Chondrocyte (in vitro differentiated cells): ENCODE measurements around the gene FARP1. TPM values are rescaled to one million over a fixed set of nuclear protein-coding genes. Genes with fewer than 3 reads are reported as not detected.

Experiments used
- DNase-seq: peaks from one replicate; pipeline ENCODE4 v3.0.0; 2021; ENCODE audit warnings: mixed read lengths, low spot score
- H3K27ac Mint-ChIP-seq: one replicate; pipeline ENCODE4 v1.8.0; 2021; ENCODE audit warnings: mild to moderate bottlenecking, moderate library complexity, mixed read lengths; ENCODE audit not compliant: unreplicated experiment
- H3K27me3 Mint-ChIP-seq: 2 replicates; pipeline ENCODE4 v1.8.0; 2021; ENCODE audit warnings: low read depth, mixed read lengths
- H3K36me3 Mint-ChIP-seq: 2 replicates; pipeline ENCODE4 v1.8.0; 2021; ENCODE audit warnings: low read depth, mixed read lengths
- H3K4me1 Mint-ChIP-seq: 2 replicates; pipeline ENCODE4 v1.8.0; 2021; ENCODE audit warnings: low read depth, mild to moderate bottlenecking, mixed read lengths
- H3K4me3 Mint-ChIP-seq: one replicate; pipeline ENCODE4 v1.8.0; 2021; ENCODE audit warnings: mild to moderate bottlenecking, moderate library complexity, mixed read lengths; ENCODE audit not compliant: unreplicated experiment
- H3K9me3 Mint-ChIP-seq: 2 replicates; pipeline ENCODE4 v1.8.0; 2021; ENCODE audit warnings: low read depth, mixed read lengths
- CTCF ChIP-seq: fragments of 200-600 bp; sonication (generic); IDR thresholded peaks from 2 replicates; pipeline ENCODE4 v1.5.0; 2021; ENCODE audit warnings: antibody characterized with exemption, mild to moderate bottlenecking, moderate library complexity
- long read RNA-seq: library from polyadenylated mRNA; stranded (forward); transcript quantifications from one replicate; pipeline ENCODE4 v2.0.0, GENCODE V29; 2021
- total RNA-seq: library from RNA; stranded (reverse); gene quantifications from 3 replicates; pipeline ENCODE4 v1.2.1, GENCODE V29; 2021

FARP1 gene
- 237 to 331 TPM (median 328 TPM) in 3 replicates for total RNA-seq
- long read RNA-seq, full-length matches to known transcripts, result 487 of 662 reads
- long read RNA-seq, partial matches to known transcripts, result 98 of 662 reads
- long read RNA-seq, other reads (novel, unspliced or antisense), result 77 of 662 reads

GRCh38 chr13:98142380-98143156, at the start of gene FARP1:
TSS of gene FARP1 (plus strand) at chr13:98143094. CDS start at chr13:98213243, 70,149 bp downstream.
- H3K27ac Mint-ChIP-seq, result peak within 1 kb of the TSS; percentile 78
- DNase-seq, result peak; percentile 91
- peak; percentile 74 for TF ChIP-seq CTCF
- H3K36me3 Mint-ChIP-seq, result no peaks in the 10 kb centered on the region
- H3K4me3 Mint-ChIP-seq, result peak within 1 kb of the TSS; percentile 97
- H3K4me1 Mint-ChIP-seq, result peaks cover 35% of the 10 kb centered on the region
- H3K9me3 Mint-ChIP-seq, result no peaks in the 10 kb centered on the region
- no peaks in the 10 kb centered on the region for H3K27me3 Mint-ChIP-seq

GRCh38 chr13:98094678-98095266, 48.1 kb upstream of the FARP1 start:
- H3K4me3 Mint-ChIP-seq, result no peak overlapping the region
- no peak overlapping the region for H3K27ac Mint-ChIP-seq
- no peak for DNase-seq
- no peak for TF ChIP-seq CTCF
- peaks cover 2% of the 10 kb centered on the region for H3K36me3 Mint-ChIP-seq
- no peaks in the 10 kb centered on the region for H3K27me3 Mint-ChIP-seq
- peaks cover 11% of the 10 kb centered on the region for H3K9me3 Mint-ChIP-seq
- peaks cover 25% of the 10 kb centered on the region for H3K4me1 Mint-ChIP-seq

- Mint-ChIP-seq H3K27ac (peak overlapping the region; percentile 72), H3K36me3 (no peaks in the 10 kb centered on the region), H3K4me1 (peaks cover 23% of the 10 kb centered on the region)
These were observed 46.8 kb upstream of the FARP1 start for GRCh38 chr13:98096059-98096458.

GRCh38 chr13:98097749-98098148, 45.1 kb upstream of the FARP1 start:
- Mint-ChIP-seq H3K4me3 (no peak overlapping the region), H3K36me3 (no peaks in the 10 kb centered on the region), H3K27ac (peak overlapping the region; percentile 2), H3K27me3 (no peaks in the 10 kb centered on the region), H3K9me3 (peaks cover 1% of the 10 kb centered on the region), H3K4me1 (peaks cover 23% of the 10 kb centered on the region)
- DNase-seq, result no peak
- TF ChIP-seq CTCF, result no peak

More at GRCh38 chr13:98096059-98096458, 46.8 kb upstream of the FARP1 start:
- no peak for DNase-seq
- TF ChIP-seq CTCF, result no peak
- peaks cover 3% of the 10 kb centered on the region for H3K9me3 Mint-ChIP-seq
- no peak overlapping the region for H3K4me3 Mint-ChIP-seq
- H3K27me3 Mint-ChIP-seq, result no peaks in the 10 kb centered on the region

- Mint-ChIP-seq H3K4me3 (no peak overlapping the region), H3K27ac (peak overlapping the region; percentile 45), H3K9me3 (no peaks in the 10 kb centered on the region), H3K36me3 (no peaks in the 10 kb centered on the region), H3K4me1 (peaks cover 23% of the 10 kb centered on the region), H3K27me3 (no peaks in the 10 kb centered on the region)
- DNase-seq, result no peak
- no peak for TF ChIP-seq CTCF
These were observed 44.4 kb upstream of the FARP1 start for GRCh38 chr13:98098516-98098915.
